ENCODE data around the gene PRRC2A. TPM values are rescaled to one million over a fixed set of nuclear protein-coding genes. Genes with fewer than 3 reads are reported as not detected.

The PRRC2A gene
- total and polyA plus RNA-seq, 5 donors, result 95.2 to 110 (median 97.5) TPM

DNA sequence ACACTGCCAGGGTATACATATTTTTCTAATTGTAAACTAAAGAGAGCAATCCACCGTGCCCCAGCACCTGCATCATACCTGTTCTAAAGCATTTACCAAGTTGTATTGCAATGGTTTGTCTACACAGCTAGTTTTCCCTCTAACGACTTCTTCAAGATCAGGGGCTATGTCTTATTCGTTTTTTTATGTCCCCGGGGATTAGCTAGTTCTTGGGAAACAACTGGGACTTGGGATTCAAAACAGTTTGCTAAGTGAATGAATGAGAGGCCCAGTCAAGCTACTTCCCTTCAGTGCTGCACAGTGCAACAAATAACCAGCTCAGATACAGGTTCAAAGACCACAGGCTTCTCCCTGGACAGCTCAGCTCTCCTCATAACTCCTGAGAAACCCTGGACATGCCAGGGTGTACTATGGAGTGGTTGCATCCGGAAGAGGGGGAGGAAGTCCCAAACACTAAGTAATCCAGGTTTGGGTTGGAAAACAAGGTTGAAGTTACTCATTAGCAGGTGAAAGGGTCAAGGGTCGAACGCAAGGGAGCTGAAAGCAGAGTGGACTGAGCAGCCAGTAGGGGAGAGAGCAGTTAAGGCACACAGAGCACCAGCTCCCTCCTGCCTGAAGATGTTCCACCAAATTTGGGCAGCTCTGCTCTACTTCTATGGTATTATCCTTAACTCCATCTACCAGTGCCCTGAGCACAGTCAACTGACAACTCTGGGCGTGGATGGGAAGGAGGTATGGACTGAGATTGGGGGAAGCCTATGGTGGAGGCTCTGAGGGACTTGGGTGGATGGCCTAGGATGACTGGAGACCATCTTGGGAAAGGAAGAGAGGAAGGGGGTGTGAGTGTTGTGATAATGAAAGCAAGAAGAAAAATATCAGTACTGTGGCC lies 35.1 kb downstream of the PRRC2A start, which contains the start of gene APOM:
Gene APOM, plus strand, starts transcription at position 546 of the 889 bp plus-strand sequence. Its CDS starts 73 bp downstream, at position 619.
- ATAC-seq, result no peak
- Histone ChIP-seq H3K4me3 (ENCODE audit: low read length) (no peak within 1 kb of the TSS), H3K27ac (ENCODE audit: low read length) (no peak within 1 kb of the TSS), H3K9me3 (ENCODE audit: control insufficient read depth, low read length) (no peaks in the 10 kb centered on the region), H3K4me1 (ENCODE audit: control insufficient read depth, insufficient read depth, low read length) (peaks cover 21% of the 10 kb centered on the region), H3K27me3 (ENCODE audit: control insufficient read depth, insufficient read depth) (no peaks in the 10 kb centered on the region)
- 81% methylated on average over 8 of the region's 8 CpGs for WGBS
- intact Hi-C loops (cut with DNase I), result no loop called here
- DNase-seq, result no peak

DNA sequence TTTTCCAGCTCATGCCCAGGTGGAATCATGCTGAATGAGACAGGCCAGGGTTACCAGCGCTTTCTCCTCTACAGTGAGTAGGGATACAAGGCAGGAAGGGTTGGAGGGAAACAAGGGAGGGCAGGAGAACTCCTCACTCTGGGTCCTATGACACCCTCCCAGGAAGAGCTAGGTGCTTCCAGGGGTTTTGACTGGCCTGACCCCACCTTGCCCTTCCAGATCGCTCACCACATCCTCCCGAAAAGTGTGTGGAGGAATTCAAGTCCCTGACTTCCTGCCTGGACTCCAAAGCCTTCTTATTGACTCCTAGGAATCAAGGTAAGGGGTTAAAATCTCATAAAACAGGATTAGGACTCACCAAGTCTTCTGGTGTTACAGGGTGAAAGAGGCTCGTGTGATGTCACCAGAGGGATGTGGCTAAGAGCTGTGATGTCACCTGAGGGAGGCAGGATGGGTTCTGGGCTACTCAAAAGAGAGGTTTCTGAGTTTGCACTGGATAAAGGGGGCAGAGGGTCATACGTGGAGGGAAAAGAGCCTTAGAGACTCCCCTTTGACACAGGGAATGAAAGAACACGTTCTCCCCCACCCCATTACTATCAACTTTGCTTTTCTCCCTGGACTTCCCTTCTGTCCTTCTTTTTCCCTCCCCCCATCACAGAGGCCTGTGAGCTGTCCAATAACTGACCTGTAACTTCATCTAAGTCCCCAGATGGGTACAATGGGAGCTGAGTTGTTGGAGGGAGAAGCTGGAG lies 37.1 kb downstream of the PRRC2A start:
- H3K4me1 ChIP-seq (ENCODE audit: control insufficient read depth, insufficient read depth, low read length), result peaks cover 14% of the 10 kb centered on the region
- no peaks in the 10 kb centered on the region for H3K27me3 ChIP-seq (ENCODE audit: control insufficient read depth, insufficient read depth)
- no peak for DNase-seq
- H3K9me3 ChIP-seq (ENCODE audit: control insufficient read depth, low read length), result no peaks in the 10 kb centered on the region
- intact Hi-C loops (cut with DNase I), result no loop called here
- H3K27ac ChIP-seq (ENCODE audit: low read length), result no peak overlapping the region
- 68% methylated on average over 6 of the region's 6 CpGs for WGBS
- ATAC-seq, result no peak
- H3K4me3 ChIP-seq (ENCODE audit: low read length), result no peak overlapping the region

- Histone ChIP-seq H3K4me3 (ENCODE audit: low read length) (no peak overlapping the region), H3K27ac (ENCODE audit: low read length) (no peak overlapping the region), H3K27me3 (ENCODE audit: control insufficient read depth, insufficient read depth) (no peaks in the 10 kb centered on the region), H3K9me3 (ENCODE audit: control insufficient read depth, low read length) (no peaks in the 10 kb centered on the region), H3K4me1 (ENCODE audit: control insufficient read depth, insufficient read depth, low read length) (peaks cover 14% of the 10 kb centered on the region)
- intact Hi-C loops (cut with DNase I), result no loop called here
- ATAC-seq (no peak), DNase-seq (no peak)
- 77% methylated on average over 4 of the region's 4 CpGs for WGBS
These were observed 37.7 kb downstream of the PRRC2A start for GRCh38 chr6:31658158-31658688.

DNA sequence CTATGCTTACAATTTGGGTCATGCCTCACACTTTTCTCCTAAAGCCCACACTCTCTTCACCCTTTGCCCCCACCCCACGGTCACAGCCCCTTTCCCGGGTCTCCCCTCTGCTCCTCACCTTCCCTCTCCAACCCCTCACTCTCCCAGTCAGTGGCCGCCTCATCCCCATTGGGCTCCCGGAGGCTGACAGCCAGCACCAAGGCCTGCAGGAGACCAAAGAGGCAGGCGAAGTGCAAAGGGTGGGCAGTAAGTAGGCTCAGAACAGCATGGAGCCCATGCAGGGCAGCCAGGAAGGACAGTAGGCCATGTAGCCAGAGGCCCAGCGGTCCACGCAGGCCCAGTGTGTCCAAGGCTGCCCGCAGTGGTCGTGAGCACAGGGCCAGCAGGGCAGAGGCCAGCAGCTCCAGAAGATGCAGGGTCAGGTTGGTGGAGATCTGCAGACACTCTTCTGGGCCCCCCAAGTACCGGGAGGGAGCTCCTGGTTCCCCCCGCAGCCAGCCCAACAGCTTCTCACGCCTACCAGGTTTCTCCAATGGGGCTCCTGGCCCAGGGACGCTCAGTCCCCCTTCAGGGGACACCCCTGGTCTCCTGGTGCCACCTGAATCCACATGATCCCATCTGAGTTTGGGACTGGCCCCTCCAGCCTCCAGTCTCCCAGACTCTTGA lies 38.6 kb downstream of the PRRC2A start:
- H3K4me1 ChIP-seq (ENCODE audit: control insufficient read depth, insufficient read depth, low read length), result peaks cover 14% of the 10 kb centered on the region
- 84% methylated on average over 13 of the region's 13 CpGs for WGBS
- intact Hi-C loops (cut with DNase I), result no loop called here
- H3K27ac ChIP-seq (ENCODE audit: low read length), result no peak overlapping the region
- ATAC-seq (no peak), DNase-seq (no peak)
- no peaks in the 10 kb centered on the region for H3K27me3 ChIP-seq (ENCODE audit: control insufficient read depth, insufficient read depth)
- H3K4me3 ChIP-seq (ENCODE audit: low read length), result peak overlapping the region; percentile 90
- H3K9me3 ChIP-seq (ENCODE audit: control insufficient read depth, low read length), result no peaks in the 10 kb centered on the region

GRCh38 chr6:31659649-31660380 lies 39.3 kb downstream of the PRRC2A start:
- WGBS, result 19% methylated on average over 13 of the region's 13 CpGs
- intact Hi-C loops (cut with DNase I), result loop anchor here in 1 of 4 donors (5.0 to 10.0 kb wide), 2 partner anchors 113 to 1315 kb away; partner anchors contain the start of genes ATP6V1G2 and NFKBIL1
- H3K9me3 ChIP-seq (ENCODE audit: control insufficient read depth, low read length), result no peaks in the 10 kb centered on the region
- peaks cover 14% of the 10 kb centered on the region for H3K4me1 ChIP-seq (ENCODE audit: control insufficient read depth, insufficient read depth, low read length)
- H3K27me3 ChIP-seq (ENCODE audit: control insufficient read depth, insufficient read depth), result no peaks in the 10 kb centered on the region
- DNase-seq (no peak), ATAC-seq (peak in 1 of 2 donors; percentile 4)
- peak overlapping the region; percentile 90 for H3K27ac ChIP-seq (ENCODE audit: low read length)
- H3K4me3 ChIP-seq (ENCODE audit: low read length), result peak overlapping the region; percentile 90

- H3K27ac ChIP-seq (ENCODE audit: low read length), result peak within 1 kb of the TSS; percentile 90
- no peaks in the 10 kb centered on the region for H3K9me3 ChIP-seq (ENCODE audit: control insufficient read depth, low read length)
- intact Hi-C loops (cut with DNase I), result loop anchor here in 1 of 4 donors (5.0 to 10.0 kb wide), 2 partner anchors 113 to 1314 kb away; partner anchors contain the start of genes ATP6V1G2 and NFKBIL1
- DNase-seq, result peak; percentile 91 to 96 (median 95)
- under 1% methylated on average over 52 of the region's 52 CpGs for WGBS
- H3K27me3 ChIP-seq (ENCODE audit: control insufficient read depth, insufficient read depth), result no peaks in the 10 kb centered on the region
- H3K4me3 ChIP-seq (ENCODE audit: low read length), result peak within 1 kb of the TSS; percentile 90
- H3K4me1 ChIP-seq (ENCODE audit: control insufficient read depth, insufficient read depth, low read length), result peaks cover 14% of the 10 kb centered on the region
- ATAC-seq, result peak; percentile 83 to 88
These were observed 40.1 kb downstream of the PRRC2A start, which contains the start of gene C6orf47 for GRCh38 chr6:31660381-31661261. C6orf47 (minus strand) TSS chr6:31660778; CDS start chr6:31659947, 831 bp downstream.

GRCh38 chr6:31661262-31662123 lies 41.0 kb downstream of the PRRC2A start:
- Histone ChIP-seq H3K4me1 (ENCODE audit: control insufficient read depth, insufficient read depth, low read length) (peaks cover 14% of the 10 kb centered on the region), H3K27me3 (ENCODE audit: control insufficient read depth, insufficient read depth) (no peaks in the 10 kb centered on the region), H3K9me3 (ENCODE audit: control insufficient read depth, low read length) (no peaks in the 10 kb centered on the region), H3K27ac (ENCODE audit: low read length) (no peak overlapping the region), H3K4me3 (ENCODE audit: low read length) (peak overlapping the region; percentile 90)
- WGBS, result 67% methylated on average over 12 of the region's 12 CpGs
- intact Hi-C loops (cut with DNase I), result loop anchor here in 1 of 4 donors (5.0 to 10.0 kb wide), 2 partner anchors 114 to 1313 kb away; partner anchors contain the start of genes ATP6V1G2 and NFKBIL1
- ATAC-seq, result no peak
- DNase-seq, result peak in 1 of 3 donors; percentile 37

DNA sequence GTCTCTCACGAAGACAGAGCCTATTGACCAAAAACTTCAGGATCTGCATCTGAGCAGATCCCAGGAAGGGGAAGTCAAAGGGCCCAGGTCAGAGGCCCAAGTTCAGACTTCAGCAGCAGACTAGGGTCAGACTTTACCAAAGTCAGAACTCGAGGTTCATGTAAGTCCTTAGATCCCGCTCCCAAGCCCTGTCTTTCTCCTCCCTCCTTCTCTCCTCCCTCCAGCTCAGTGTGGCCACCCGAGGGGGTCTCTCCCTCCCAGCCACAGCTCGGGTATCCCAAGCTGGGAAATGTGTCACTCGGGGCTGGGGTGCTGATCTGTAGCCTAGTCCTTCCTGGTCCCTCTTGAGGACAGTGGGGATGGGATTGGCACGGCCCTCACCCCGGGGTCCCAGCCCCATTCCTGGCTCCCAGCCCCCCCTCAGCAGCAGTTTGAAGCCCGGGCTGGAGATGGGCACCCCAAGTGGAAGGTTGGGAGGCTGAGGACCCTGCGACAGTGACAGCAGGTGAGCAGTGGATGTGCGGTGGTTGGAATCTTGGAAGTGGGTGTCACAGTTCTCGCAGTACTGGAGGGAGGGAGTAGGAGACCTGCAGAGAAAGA lies 41.7 kb downstream of the PRRC2A start:
- Histone ChIP-seq H3K4me3 (ENCODE audit: low read length) (no peak overlapping the region), H3K27ac (ENCODE audit: low read length) (no peak overlapping the region), H3K9me3 (ENCODE audit: control insufficient read depth, low read length) (no peaks in the 10 kb centered on the region), H3K27me3 (ENCODE audit: control insufficient read depth, insufficient read depth) (no peaks in the 10 kb centered on the region), H3K4me1 (ENCODE audit: control insufficient read depth, insufficient read depth, low read length) (peaks cover 14% of the 10 kb centered on the region)
- WGBS, result 87% methylated on average over 12 of the region's 12 CpGs
- no peak for ATAC-seq
- peak in 1 of 3 donors; percentile 38 for DNase-seq
- intact Hi-C loops (cut with DNase I), result loop anchor here in 1 of 4 donors (5.0 to 10.0 kb wide), 2 partner anchors 115 to 1313 kb away; partner anchors contain the start of genes ATP6V1G2 and NFKBIL1

All from right cardiac atrium (tissue), 5 donors.